H1 (cell line): ENCODE measurements around the gene HMGN2.

ENCODE experiments used
- CREB1 ChIP-seq: IDR thresholded peaks from 2 replicates; pipeline ENCODE4 v1.6.1; 2012; ENCODE audit warnings: inconsistent platforms
- EZH2 ChIP-seq: fragments of 200-600 bp; sonication (generic); IDR thresholded peaks from 2 replicates; pipeline ENCODE4 v1.7.1; 2012; ENCODE audit warnings: low read depth, mild to moderate bottlenecking, moderate library complexity, low read length, inconsistent platforms; ENCODE audit not compliant: severe bottlenecking
- KDM5A ChIP-seq: fragments of 200-600 bp; IDR thresholded peaks from 2 replicates; pipeline ENCODE4 v1.7.1; 2012; ENCODE audit warnings: mild to moderate bottlenecking, low read length, inconsistent platforms, mixed read lengths
- POLR2AphosphoS5 ChIP-seq: IDR thresholded peaks from 2 replicates; pipeline ENCODE4 v1.6.1; 2011; ENCODE audit warnings: low read depth, low read length
- SP4 ChIP-seq: IDR thresholded peaks from 2 replicates; pipeline ENCODE4 v1.6.1; 2012; ENCODE audit warnings: low read length, inconsistent platforms
- TEAD4 ChIP-seq: IDR thresholded peaks from 2 replicates; pipeline ENCODE4 v1.6.1; 2012; ENCODE audit warnings: low read depth, low read length, inconsistent platforms, mixed read lengths

DNA sequence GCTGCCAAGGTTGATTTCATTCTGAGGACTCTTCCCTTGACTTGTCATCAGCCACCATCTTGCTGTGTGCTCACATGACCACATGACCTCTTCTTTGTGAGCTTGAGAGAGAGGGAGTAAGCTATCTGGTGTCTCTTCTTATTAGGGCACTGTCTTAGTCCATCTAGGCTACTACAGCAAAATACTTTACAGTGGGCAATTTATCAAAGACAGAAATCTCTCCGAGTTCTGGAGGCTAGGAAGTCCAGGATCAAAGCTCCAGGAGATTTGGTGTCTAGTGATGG is 45.5 kb downstream of the HMGN2 start:
- TF ChIP-seq POLR2AphosphoS5 (no peak), SP4 (no peak), TEAD4 (no peak), EZH2 (no peak), KDM5A (no peak), CREB1 (no peak)
